ENCODE data around the gene SIX3. TPM values are rescaled to one million over a fixed set of nuclear protein-coding genes. Genes with fewer than 3 reads are reported as not detected.

SIX3 gene
- total RNA-seq, 1 experiment from 2014 or later = 0.07 TPM

- Histone ChIP-seq H3K79me2 (ENCODE audit: low read length) (no peaks in the 10 kb centered on the region), H2AFZ (ENCODE audit: low read length) (no peak overlapping the region), H3K9me2 (replicated peaks; ENCODE audit: low read length) (no peaks in the 10 kb centered on the region), H3K36me3 (ENCODE audit: low read depth, low read length) (no peaks in the 10 kb centered on the region), H3K27ac (ENCODE audit: low read length) (no peak overlapping the region), H3F3A (ENCODE audit: low read length, unreplicated experiment) (no peaks in the 10 kb centered on the region), H3K27me3 (ENCODE audit: low read length) (peaks cover 32% of the 10 kb centered on the region), H3K4me2 (ENCODE audit: low read length) (no peak overlapping the region), H4K20me1 (ENCODE audit: low read length) (no peaks in the 10 kb centered on the region), H3K9me3 (ENCODE audit: low read length) (no peaks in the 10 kb centered on the region), H3K9ac (ENCODE audit: low read length) (no peak overlapping the region), H3K4me3 (ENCODE audit: low read length) (no peak overlapping the region), H3K4me1 (ENCODE audit: insufficient read depth, low read length) (0 out of 2 replicates have a peak, but pooled peaks cover 2% of the 10 kb centered on the region)
- no peak for TF ChIP-seq EZH2phosphoT487 (IDR thresholded peaks at IDR 0.05; ENCODE audit: borderline replicate concordance, low read length)
- no peak for TF ChIP-seq EZH2 (IDR thresholded peaks at IDR 0.05; ENCODE audit: low read length, unreplicated experiment)
- TF ChIP-seq CTCF (conservative IDR thresholded peaks at IDR 0.05; ENCODE audit: low read depth, low read length) = no peak
- DNase-seq (no peak), ATAC-seq (no peak)
- intact Hi-C loops (cut with micrococcal nuclease) = no loop called here
- ChIA-PET CTCF (no interaction called here), POLR2A (ENCODE audit: unreplicated experiment) (no interaction called here)
- no TSS peak for BruUV-seq (replicated peaks)
These were observed 11.7 kb upstream of the SIX3 start for GRCh38 chr2:44929735-44930273.

- no peaks in the 10 kb centered on the region for H4K20me1 ChIP-seq (ENCODE audit: low read length)
- TF ChIP-seq CTCF (conservative IDR thresholded peaks at IDR 0.05; ENCODE audit: low read depth, low read length) (no peak), EZH2 (IDR thresholded peaks at IDR 0.05; ENCODE audit: low read length, unreplicated experiment) (no peak), EZH2phosphoT487 (IDR thresholded peaks at IDR 0.05; ENCODE audit: borderline replicate concordance, low read length) (no peak)
- H3K4me2 ChIP-seq (ENCODE audit: low read length) = no peak overlapping the region
- no peak overlapping the region for H3K27ac ChIP-seq (ENCODE audit: low read length)
- H3K9me3 ChIP-seq (ENCODE audit: low read length) = no peaks in the 10 kb centered on the region
- no peak for ATAC-seq
- H2AFZ ChIP-seq (ENCODE audit: low read length) = no peak overlapping the region
- H3K79me2 ChIP-seq (ENCODE audit: low read length) = no peaks in the 10 kb centered on the region
- H3K36me3 ChIP-seq (ENCODE audit: low read depth, low read length) = no peaks in the 10 kb centered on the region
- CTCF ChIA-PET = no interaction called here
- H3K9me2 ChIP-seq (replicated peaks; ENCODE audit: low read length) = no peaks in the 10 kb centered on the region
- intact Hi-C loops (cut with micrococcal nuclease) = no loop called here
- H3K9ac ChIP-seq (ENCODE audit: low read length) = no peak overlapping the region
- no peak for DNase-seq
- H3K27me3 ChIP-seq (ENCODE audit: low read length) = peaks cover 33% of the 10 kb centered on the region
- POLR2A ChIA-PET (ENCODE audit: unreplicated experiment) = no interaction called here
- BruUV-seq (replicated peaks) = no TSS peak
- H3K4me1 ChIP-seq (ENCODE audit: insufficient read depth, low read length) = peaks cover 5% of the 10 kb centered on the region; the same call in 1 of the 2 replicates
- H3F3A ChIP-seq (ENCODE audit: low read length, unreplicated experiment) = no peaks in the 10 kb centered on the region
- no peak overlapping the region for H3K4me3 ChIP-seq (ENCODE audit: low read length)
These were observed 11.0 kb upstream of the SIX3 start for GRCh38 chr2:44930274-44931197.
